Measurements from ENCODE around the gene IFT57. TPM values are rescaled to one million over a fixed set of nuclear protein-coding genes. Genes with fewer than 3 reads are reported as not detected.

The IFT57 gene
- total and polyA plus RNA-seq, 2 of the 8 experiments (the other 6 are each of a cell fraction or from before 2014, with no cell fraction given), result 15.1 to 27.8 TPM

GRCh38 chr3:108159865-108160264, 62.4 kb downstream of the IFT57 start:
- H3K4me1 ChIP-seq (replicated peaks in 1 of 4; ENCODE audit: control insufficient read depth in 3 of 4, insufficient read depth in 4 of 4, low read length in 3 of 4), result no peaks in the 10 kb centered on the region
- H2BK12ac ChIP-seq (ENCODE audit: low read depth, low read length), result no peak overlapping the region
- H3K4me3 ChIP-seq (ENCODE audit: extremely low read depth in 1 of 4, insufficient read depth in 2 of 4, low read depth in 3 of 4, low read length in 4 of 4), result no peak overlapping the region
- H3K79me2 ChIP-seq (ENCODE audit: control insufficient read depth in 1 of 2, insufficient read depth in 2 of 2, low read length in 2 of 2), result no peaks in the 10 kb centered on the region
- no peak overlapping the region for H3K14ac ChIP-seq (ENCODE audit: insufficient read length)
- H3K27me3 ChIP-seq (replicated peaks in 1 of 4; ENCODE audit: control insufficient read depth in 3 of 4, extremely low read depth in 1 of 4, insufficient read depth in 3 of 4, low read length in 3 of 4), result no peaks in the 10 kb centered on the region
- H3K56ac ChIP-seq (replicated peaks; ENCODE audit: insufficient read length, low read depth, low read length), result no peak overlapping the region
- H3K27ac ChIP-seq (ENCODE audit: low read depth, low read length), result no peak overlapping the region
- no peak overlapping the region for H2BK20ac ChIP-seq (ENCODE audit: low read length)
- FAIRE-seq, result no peak
- no peak overlapping the region for H3K18ac ChIP-seq (ENCODE audit: extremely low read depth, low read length)
- DNase-seq (ENCODE audit: low read depth in 1 of 2, low spot score in 2 of 2), result no peak
- no peak overlapping the region for H3K4me2 ChIP-seq (ENCODE audit: insufficient read depth in 1 of 2, low read depth in 2 of 2, low read length in 2 of 2)
- no peaks in the 10 kb centered on the region for H3K9me3 ChIP-seq (ENCODE audit: insufficient read depth in 2 of 2, low read depth in 1 of 2, low read length in 1 of 2)
- no peak overlapping the region for H4K8ac ChIP-seq (ENCODE audit: extremely low read depth, insufficient read depth, low read length)
- no peak overlapping the region for H2AFZ ChIP-seq (ENCODE audit: low read length)
- WGBS, 2 experiments (ENCODE audit: extremely low coverage in 1 of 2, insufficient coverage in 1 of 2, insufficient read length in 1 of 2, insufficient replicate concordance in 2 of 2, low coverage in 1 of 2, low lambda C conversion rate in 2 of 2, missing lambda C conversion rate in 1 of 2), result 86% methylated on average over 1 of the region's 1 CpG; no CpG with 5 or more reads in 1 of the 2 experiments
- no peaks in the 10 kb centered on the region for H4K20me1 ChIP-seq (replicated peaks in 1 of 2; ENCODE audit: control insufficient read depth in 1 of 2, insufficient read depth in 2 of 2, low read length in 2 of 2)
- H3K9ac ChIP-seq (replicated peaks in 1 of 4; ENCODE audit: extremely low read depth in 1 of 4, low read depth in 3 of 4, low read length in 3 of 4), result no peak overlapping the region
- H4K91ac ChIP-seq (replicated peaks; ENCODE audit: insufficient read length, low read length), result no peak overlapping the region
- no peaks in the 10 kb centered on the region for H3K36me3 ChIP-seq (ENCODE audit: control insufficient read depth in 2 of 4, insufficient read depth in 4 of 4, low read length in 3 of 4)
- no peak overlapping the region for H2AK5ac ChIP-seq (ENCODE audit: low read depth, low read length)
- no peak overlapping the region for H2BK15ac ChIP-seq (ENCODE audit: low read length)
- no peak overlapping the region for H3K4ac ChIP-seq (replicated peaks; ENCODE audit: insufficient read length, low read depth, low read length)
- H3K79me1 ChIP-seq (ENCODE audit: low read depth, low read length), result no peaks in the 10 kb centered on the region
- no peak for TF ChIP-seq CREB1 (IDR thresholded peaks at IDR 0.05)
- no peak for TF ChIP-seq ZNF274 (IDR thresholded peaks at IDR 0.05; ENCODE audit: borderline replicate concordance, extremely low read depth, low read length)
- TF ChIP-seq PHF8 (conservative IDR thresholded peaks at IDR 0.05; ENCODE audit: low read depth, low read length), result no peak
- no peak for TF ChIP-seq RFX5 (IDR thresholded peaks at IDR 0.05; ENCODE audit: borderline replicate concordance, low read depth, low read length)
- TF ChIP-seq BCL11A (IDR thresholded peaks at IDR 0.05; ENCODE audit: low read depth in 2 of 2, low read length in 2 of 2), result no peak
- TF ChIP-seq TCF12 (IDR thresholded peaks at IDR 0.05; ENCODE audit: low read depth, low read length), result no peak
- TF ChIP-seq NANOG (IDR thresholded peaks at IDR 0.05; ENCODE audit: insufficient read depth, low read depth, low read length, poor library complexity, severe bottlenecking), result no peak
- no peak for TF ChIP-seq E2F6 (IDR thresholded peaks at IDR 0.05)
- TF ChIP-seq HDAC6 (IDR thresholded peaks at IDR 0.05; ENCODE audit: low read depth, low read length), result no peak
- TF ChIP-seq SIN3A (conservative IDR thresholded peaks at IDR 0.05 in 1 of 2, IDR thresholded peaks at IDR 0.05 in 1 of 2; ENCODE audit: low read depth in 1 of 2, low read length in 2 of 2), result no peak
- no peak for TF ChIP-seq CBX8 (IDR thresholded peaks at IDR 0.05; ENCODE audit: borderline replicate concordance, low read depth, low read length)
- no peak overlapping the region for H2BK5ac ChIP-seq (ENCODE audit: low read depth, low read length)
- ChIA-PET CTCF (ENCODE audit: partially characterized antibody) (no interaction called here), POLR2A (ENCODE audit: partially characterized antibody) (no interaction called here)
- no peak overlapping the region for H4K5ac ChIP-seq (ENCODE audit: insufficient read length, low read depth, low read length)
- H3K23me2 ChIP-seq (ENCODE audit: low read depth, low read length), result no peaks in the 10 kb centered on the region
- H2BK120ac ChIP-seq (replicated peaks; ENCODE audit: low read depth, low read length), result no peak overlapping the region
- H3K23ac ChIP-seq (ENCODE audit: insufficient read length), result no peak overlapping the region
